BLaER1 (cell line): ENCODE results near the gene PIGV.
"Not testable (repeated sequence)": the region's sequence is repeated elsewhere in the genome, so short reads cannot be mapped to it uniquely, and the experiment has no call there.

ENCODE experiments used
- H3K27ac ChIP-seq: shearing (Covaris generic); formaldehyde crosslinking; 2 replicates; pipeline ENCODE4 v1.8.1; 2022
- H3K27me3 ChIP-seq: shearing (Covaris generic); formaldehyde crosslinking; 2 replicates; pipeline ENCODE4 v1.8.1; 2022
- H3K36me3 ChIP-seq: shearing (Covaris generic); formaldehyde crosslinking; 2 replicates; pipeline ENCODE4 v1.8.1; 2022
- H3K4me1 ChIP-seq: shearing (Covaris generic); formaldehyde crosslinking; 2 replicates; pipeline ENCODE4 v1.8.1; 2022
- H3K4me2 ChIP-seq: shearing (Covaris generic); formaldehyde crosslinking; 2 replicates; pipeline ENCODE4 v1.8.1; 2022
- H3K4me3 ChIP-seq: shearing (Covaris generic); formaldehyde crosslinking; 2 replicates; pipeline ENCODE4 v1.8.1; 2022
- H3K9ac ChIP-seq: shearing (Covaris generic); formaldehyde crosslinking; 2 replicates; pipeline ENCODE4 v1.8.1; 2022
- H3K9me3 ChIP-seq: shearing (Covaris generic); formaldehyde crosslinking; 2 replicates; pipeline ENCODE4 v1.8.1; 2022
- H4K20me1 ChIP-seq: shearing (Covaris generic); formaldehyde crosslinking; 2 replicates; pipeline ENCODE4 v1.8.1; 2022
- Cebpa-rat ChIP-seq: shearing (Covaris generic); IDR thresholded peaks from 2 replicates; pipeline ENCODE4 v1.8.1; 2022

Gene PIGV

GRCh38 chr1:26839779-26840178 is 52.0 kb downstream of the PIGV start:
- H3K4me2 ChIP-seq, result no peak overlapping the region
- H3K27ac ChIP-seq, result no peak overlapping the region
- H3K9ac ChIP-seq, result 0 out of 2 replicates have a peak overlapping the region, but pooled peaks have one; percentile 38
- H3K4me3 ChIP-seq, result no peak overlapping the region
- H3K36me3 ChIP-seq, result peaks cover 96% of the 10 kb centered on the region
- no peaks in the 10 kb centered on the region for H3K27me3 ChIP-seq
- peaks cover under 1% of the 10 kb centered on the region; the same call in 1 of the 2 replicates for H3K4me1 ChIP-seq
- no peak for TF ChIP-seq Cebpa-rat
- no peaks in the 10 kb centered on the region for H3K9me3 ChIP-seq
- peaks cover 21% of the 10 kb centered on the region for H4K20me1 ChIP-seq

GRCh38 chr1:26844424-26845196 is 56.9 kb downstream of the PIGV start:
- Histone ChIP-seq H3K27ac (no peak overlapping the region), H3K9me3 (no peaks in the 10 kb centered on the region), H3K9ac (no peak overlapping the region), H3K27me3 (no peaks in the 10 kb centered on the region), H4K20me1 (peaks cover 19% of the 10 kb centered on the region), H3K4me1 (no peaks in the 10 kb centered on the region), H3K36me3 (peaks cover 88% of the 10 kb centered on the region), H3K4me2 (no peak overlapping the region), H3K4me3 (no peak overlapping the region)
- TF ChIP-seq Cebpa-rat, result no peak

GRCh38 chr1:26847826-26848225 is 60.1 kb downstream of the PIGV start:
- not testable (repeated sequence) for H3K4me1 ChIP-seq, H3K9ac ChIP-seq, H3K9me3 ChIP-seq, H3K27ac ChIP-seq, H3K4me2 ChIP-seq, H3K27me3 ChIP-seq, H3K4me3 ChIP-seq
- H3K36me3 ChIP-seq, result peaks cover 88% of the 10 kb centered on the region
- H4K20me1 ChIP-seq, result peaks cover 22% of the 10 kb centered on the region
